IPS-NIHi7 (cell line): ENCODE measurements around the gene BTBD2.
"Not testable (repeated sequence)": the region's sequence is repeated elsewhere in the genome, so short reads cannot be mapped to it uniquely, and the experiment has no call there.

Source experiments
- DNase-seq: peaks from one replicate; pipeline ENCODE4 v3.0.0; 2012; ENCODE audit warnings: mixed read lengths; ENCODE audit errors: extremely low spot score

BTBD2 gene

GRCh38 chr19:2014131-2014571 lies 1.4 kb downstream of the BTBD2 start:
- no peak for DNase-seq

DNA sequence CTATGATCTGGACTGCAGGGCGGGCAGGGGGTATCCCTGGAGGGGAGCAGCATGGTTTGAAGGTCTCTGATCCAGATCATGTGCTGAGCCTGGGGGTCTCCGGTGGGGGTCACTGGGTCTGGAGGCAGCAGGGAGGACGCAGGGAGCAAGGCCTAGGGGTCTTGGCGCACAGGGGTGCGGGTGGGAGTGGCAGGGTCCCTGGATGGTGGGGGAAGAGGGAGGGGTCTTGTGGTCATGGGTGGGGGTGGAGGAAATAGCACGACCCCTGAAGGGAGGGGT lies 1.9 kb downstream of the BTBD2 start:
- DNase-seq = no peak

DNA sequence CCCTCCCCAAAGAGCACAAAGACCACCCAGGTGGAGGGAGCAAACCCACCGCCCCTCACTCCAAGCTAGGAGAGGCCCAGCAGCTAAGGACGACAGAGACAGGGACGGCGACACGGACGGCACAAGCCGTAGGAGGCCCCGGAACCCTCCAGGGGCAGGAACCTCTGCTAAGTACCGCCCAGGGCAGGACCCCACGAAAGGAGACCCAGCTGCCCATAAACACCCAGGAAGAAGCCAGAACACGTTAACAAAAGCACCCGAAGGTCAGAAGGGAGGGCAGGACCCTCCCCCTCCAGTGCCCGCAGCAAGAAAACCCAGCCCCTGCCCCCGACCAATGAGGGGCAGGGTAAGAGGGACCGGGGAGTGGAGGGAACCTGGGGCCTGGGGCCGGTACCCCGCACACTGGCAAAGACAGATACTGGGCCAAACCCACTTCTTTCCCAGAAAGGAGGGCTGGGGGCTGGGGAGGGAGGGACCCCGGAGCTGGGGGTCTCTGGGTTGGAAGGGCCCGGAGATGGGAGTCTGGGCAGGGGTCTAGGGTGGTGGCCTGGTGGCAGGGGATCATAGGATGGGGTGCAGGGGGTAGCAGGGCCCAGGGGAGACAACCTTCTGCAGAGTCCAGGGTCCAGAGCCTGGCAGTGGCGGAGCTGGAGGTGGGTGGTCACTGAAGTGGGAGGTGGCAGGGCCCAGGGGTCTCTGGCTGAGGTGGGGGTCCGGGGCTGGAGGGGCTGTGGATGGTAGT lies 2.4 kb downstream of the BTBD2 start:
- no peak for DNase-seq

DNA sequence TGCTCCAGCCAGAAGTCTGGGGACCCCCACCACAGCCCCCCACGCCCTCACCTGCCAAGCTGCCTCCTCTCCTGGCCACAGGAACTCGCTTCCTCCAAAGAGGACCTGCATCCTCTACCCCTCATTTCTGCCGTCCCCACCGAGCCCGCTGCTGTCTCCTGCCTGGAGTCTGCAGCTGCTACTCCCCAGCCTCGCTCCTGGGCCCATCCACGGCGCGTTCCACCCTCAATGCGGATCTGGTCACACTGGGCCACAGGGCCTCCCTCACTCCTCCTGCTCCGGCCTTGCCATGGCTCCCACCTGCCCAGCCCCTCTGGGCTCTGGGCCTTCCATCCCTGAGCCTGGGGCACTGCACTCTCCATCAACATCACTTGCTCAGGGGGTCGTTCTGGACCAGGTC lies 4.3 kb downstream of the BTBD2 start:
- DNase-seq = no peak

DNA sequence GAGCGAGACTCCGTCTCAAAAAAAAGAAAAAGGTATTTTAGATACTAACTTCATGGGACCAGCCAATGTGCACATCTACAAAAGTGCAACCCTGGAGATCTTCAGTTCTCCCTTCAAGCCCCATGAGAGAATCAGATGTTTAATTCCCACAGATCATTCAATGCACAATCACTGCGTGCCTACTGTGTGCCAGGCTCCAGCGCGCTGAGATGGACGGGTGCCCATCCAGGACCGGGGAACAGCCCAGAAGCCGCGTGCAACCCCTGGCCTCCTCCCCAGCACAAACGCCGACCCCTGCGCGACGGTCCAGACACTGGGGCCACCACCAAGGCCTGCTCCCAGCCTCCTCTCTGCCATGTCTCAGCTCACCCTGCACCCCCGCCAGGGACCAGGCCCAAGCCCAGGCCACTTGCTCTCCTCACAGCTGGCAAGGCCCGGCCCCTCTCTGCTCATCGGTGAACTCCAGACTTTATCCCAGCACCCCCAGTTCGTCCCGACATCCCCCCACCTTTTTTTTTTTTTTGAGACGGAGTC lies 5.3 kb downstream of the BTBD2 start:
- DNase-seq = peak; percentile 8

- no peak for DNase-seq
Observed at GRCh38 chr19:2003874-2004273, 11.6 kb downstream of the BTBD2 start.

GRCh38 chr19:1999856-2000515 lies 15.5 kb downstream of the BTBD2 start:
- DNase-seq = no peak

DNA sequence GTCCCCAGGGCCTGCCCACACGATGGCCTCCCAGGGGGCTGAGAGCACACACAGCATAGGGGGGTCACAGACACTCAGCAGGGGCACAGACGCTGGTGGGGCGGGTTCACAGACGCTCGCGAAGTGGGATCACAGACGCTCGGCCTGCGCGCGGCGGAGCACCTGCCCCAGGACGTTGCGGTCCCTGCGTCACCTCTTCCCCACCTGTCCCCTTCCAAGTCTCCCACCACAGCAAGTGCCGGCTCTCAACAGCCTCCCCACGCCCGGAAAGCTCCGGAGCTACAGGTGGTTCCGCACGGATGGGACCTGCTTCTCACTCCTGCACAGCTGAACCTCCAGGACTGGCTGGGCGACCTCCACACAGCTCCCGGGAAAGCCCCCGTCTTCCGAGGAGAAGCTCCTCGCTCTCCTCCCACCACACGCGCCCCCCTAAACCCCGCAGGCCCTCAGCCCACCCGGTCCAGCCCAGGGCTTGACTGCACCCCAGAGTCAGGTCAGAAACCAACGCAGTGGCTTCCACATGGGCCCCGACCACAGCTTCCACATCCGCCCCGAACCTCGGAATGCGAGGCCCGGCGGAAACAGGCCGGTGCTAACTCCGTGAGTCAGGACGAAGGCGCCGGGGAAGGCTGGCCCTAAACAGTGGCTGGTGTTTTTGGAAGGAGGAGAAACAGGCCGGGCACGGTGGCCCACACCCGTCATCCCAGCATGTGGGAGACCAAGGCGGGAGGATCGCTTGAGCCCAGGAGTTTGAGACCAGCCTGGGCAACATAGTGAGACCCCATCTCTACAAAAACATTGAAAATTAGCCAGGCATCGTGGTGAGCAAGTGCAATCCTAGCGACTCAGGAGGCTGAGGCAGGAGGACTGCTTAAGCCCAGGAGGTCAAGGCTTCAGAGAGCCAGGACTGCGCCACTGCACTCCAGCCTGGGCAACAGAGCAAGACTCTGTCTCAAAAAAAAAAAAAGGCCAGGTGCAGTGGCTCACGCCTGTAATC lies 16.5 kb downstream of the BTBD2 start:
- no peak for DNase-seq

DNA sequence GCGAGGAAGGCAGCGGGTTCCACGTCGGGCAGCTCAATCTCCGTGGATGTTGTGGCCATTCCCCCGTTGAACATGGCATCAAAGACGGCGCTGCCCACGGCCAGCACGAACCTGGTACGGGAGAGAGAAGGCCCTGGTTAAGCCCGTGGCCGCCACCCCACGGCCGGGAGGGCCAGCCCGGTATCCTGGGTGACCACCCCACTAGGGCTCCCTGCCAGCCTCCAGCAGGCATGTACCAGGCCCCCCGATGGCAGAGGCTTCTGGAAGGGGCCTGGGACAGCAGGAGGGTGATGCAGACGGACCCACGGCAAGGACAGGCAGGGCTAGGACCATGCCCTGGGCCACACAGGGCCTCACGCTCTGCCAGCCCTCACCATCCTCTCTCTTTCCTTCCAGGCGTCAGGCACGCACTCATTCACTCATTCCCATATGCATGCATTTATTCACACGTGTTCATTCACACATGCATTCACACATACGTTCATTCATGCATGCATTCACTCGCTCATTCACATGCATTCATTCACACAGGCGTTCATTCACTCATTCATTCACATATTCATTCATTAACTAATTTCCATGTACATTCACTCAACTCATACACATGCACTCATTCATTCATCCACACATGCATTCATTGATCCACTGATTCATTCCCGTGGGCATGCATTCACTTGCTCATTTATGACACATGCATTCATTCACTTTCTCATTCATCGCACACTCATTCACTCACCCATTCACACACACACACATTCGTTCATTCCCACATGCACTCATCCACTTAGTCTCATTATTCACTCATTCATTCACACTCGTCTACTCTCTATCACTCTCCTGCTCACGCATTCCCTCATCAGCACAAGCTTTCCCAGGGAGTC lies 17.9 kb downstream of the BTBD2 start:
- DNase-seq = no peak

DNA sequence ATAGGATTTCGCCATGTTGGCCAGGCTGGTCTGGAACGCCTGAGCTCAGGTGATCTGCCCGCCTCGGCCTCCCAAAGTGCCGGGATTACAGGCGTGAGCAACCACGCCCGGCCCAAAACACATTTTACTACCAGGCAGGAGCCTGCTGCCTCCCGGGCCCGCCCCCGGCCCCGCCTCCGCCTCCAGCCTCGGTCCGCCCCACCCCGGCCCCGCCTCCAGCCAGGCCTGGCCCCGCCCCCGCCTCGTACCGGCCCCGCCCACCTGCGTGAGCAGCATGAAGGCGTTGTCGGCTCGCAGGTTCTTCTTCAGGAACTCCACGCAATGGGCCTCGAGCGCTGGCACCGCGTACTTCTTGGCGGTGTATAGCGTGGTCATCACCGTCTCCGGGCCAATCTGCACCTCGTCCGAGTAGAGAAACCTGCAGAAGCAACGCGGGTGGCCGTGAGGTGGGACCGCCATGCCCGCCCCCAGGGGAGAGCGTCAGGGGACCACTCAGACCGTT lies 22.7 kb downstream of the BTBD2 start:
- DNase-seq = peak; percentile 94

GRCh38 chr19:1991018-1991913 lies 24.2 kb downstream of the BTBD2 start:
- no peak for DNase-seq

DNA sequence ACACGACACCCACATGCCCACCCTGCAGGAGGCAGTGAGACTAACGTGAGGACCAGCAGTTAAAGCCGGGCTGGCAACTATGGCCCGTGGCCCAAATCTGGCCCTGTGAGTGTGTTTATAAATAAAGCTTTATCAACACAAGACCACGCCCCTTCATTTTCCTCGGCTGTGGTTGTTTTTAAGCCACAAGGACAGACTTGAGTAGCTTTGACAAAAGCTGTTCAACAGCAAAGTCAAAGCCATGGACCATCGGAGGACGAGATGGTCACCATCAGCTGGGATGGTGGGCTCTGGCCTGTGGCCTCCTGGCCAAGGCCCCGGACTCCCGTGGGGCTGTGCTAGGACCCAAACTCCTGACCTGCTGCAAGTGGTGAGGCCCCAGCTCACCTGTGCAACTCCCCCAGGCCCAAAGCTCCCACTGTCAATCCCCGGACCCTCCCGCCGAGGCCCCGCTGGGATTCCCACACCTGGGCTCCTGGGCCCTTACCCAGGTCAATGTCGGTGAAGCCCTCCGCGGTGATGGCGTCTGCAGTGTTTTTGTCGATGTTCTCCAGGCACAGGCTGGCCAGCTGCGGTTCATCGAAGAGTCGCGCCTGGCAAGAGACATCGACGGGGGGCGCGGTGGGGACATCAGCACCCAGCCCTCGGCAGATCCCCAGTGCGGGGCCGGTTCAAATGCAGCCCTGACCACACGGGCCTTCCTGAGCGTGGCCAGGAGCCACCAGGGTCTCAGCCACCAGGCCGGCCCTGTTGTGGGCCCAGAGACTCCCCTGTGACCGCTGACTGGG lies 25.1 kb downstream of the BTBD2 start:
- DNase-seq = no peak

DNA sequence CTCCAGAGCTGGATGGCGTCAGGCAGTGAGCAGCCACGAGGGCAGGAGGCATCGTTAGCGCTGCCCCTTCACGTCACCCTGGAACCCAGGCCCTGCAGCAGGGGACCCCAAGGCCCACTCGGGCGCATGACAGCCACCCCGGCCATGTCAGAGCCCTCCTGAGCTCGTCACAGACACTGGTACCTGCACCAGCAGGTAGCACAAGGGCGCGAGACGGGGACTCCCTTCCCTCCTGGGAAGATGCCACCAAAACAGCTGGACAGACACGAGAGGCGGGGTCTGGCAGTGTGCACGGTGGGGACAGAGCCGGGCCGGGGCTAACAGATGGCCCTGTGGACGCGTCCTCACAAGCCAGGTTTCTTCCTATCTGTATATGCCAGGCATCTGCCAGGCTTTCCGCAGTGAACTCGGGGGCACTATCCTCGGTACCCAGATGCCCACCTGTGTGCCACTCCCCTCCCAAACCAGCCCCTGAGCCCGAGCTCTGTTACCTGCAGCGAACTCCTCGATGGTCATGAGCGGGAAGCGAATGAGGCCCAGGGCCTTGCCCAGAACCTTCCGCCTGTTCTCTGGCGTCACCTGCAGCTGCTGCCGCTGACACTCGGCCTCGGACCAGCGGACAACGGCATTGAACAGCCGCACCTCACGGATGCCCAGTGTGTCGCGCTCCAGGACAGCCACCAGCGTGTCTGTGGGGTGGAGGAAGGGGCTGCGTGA lies 25.8 kb downstream of the BTBD2 start:
- DNase-seq = no peak

- DNase-seq = not testable (repeated sequence)
Observed at GRCh38 chr19:1988464-1988863, 27.1 kb downstream of the BTBD2 start.

DNA sequence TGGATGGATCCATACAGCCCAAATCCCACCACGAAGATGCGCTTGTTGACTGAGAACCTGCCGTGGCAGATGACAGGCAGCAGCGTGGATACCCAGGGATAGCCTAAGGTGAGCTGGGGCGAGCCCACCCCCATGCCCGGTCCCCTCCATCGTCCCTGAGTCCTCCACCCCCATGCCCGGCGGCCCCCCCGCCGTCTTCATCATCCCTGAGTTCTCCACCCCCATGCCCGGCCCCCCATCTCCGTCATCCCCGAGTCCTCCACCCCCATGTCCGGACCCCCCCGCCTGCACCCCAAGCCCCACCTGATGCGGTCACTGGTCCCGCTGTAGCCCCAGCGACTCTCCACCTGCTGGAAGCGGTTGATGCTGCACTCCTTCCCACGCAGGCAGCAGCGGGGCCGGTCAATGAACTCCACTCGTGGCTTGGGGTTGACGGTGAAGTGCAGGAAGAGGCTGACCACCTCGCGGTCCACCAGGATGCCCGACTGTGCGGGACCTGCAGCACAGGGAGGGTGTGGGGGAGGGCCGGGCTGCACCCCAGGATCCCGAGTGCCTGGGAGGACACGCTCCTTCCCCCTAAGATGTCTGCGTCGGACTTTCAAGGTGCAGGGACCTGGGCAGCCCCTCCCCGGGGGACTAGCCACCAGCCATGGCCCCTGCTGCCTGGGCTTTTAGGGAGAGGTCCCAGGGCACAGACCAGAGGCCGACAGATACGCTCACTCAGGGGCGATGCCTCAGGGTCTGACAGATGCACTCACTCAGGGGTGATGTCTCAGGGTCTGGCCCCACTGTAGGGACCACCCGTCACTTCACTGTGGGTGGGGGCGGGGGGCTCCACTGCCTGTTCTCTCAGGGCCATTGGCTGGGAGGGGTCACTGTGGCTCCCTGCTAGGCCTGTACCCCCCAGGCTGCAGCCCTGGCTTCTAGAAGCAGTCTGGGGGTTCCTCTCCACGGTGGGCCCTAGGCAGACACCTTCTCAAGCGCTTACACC lies 28.0 kb downstream of the BTBD2 start:
- DNase-seq = no peak

- DNase-seq = no peak
Observed at GRCh38 chr19:1986357-1987162, 29.0 kb downstream of the BTBD2 start.
